HG03469 (cell line): ENCODE measurements around the gene CLUH.

Experiments used
- ATAC-seq: cut with Tn5 transposase; IDR thresholded peaks from one replicate; pipeline ENCODE4 v1.9.1; 2021; ENCODE audit warnings: mild to moderate bottlenecking, moderate library complexity, moderate number of reproducible peaks; ENCODE audit not compliant: unreplicated experiment

The CLUH gene

GRCh38 chr17:2711608-2712299 lies at the start of gene CLUH:
Gene CLUH (minus strand): TSS chr17:2711764. CDS start chr17:2711661, 103 bp downstream.
- ATAC-seq: peak; percentile 46

GRCh38 chr17:2758870-2759269 lies 47.3 kb upstream of the CLUH start:
- no peak for ATAC-seq

GRCh38 chr17:2755891-2756724 lies 44.5 kb upstream of the CLUH start:
- ATAC-seq: no peak

DNA sequence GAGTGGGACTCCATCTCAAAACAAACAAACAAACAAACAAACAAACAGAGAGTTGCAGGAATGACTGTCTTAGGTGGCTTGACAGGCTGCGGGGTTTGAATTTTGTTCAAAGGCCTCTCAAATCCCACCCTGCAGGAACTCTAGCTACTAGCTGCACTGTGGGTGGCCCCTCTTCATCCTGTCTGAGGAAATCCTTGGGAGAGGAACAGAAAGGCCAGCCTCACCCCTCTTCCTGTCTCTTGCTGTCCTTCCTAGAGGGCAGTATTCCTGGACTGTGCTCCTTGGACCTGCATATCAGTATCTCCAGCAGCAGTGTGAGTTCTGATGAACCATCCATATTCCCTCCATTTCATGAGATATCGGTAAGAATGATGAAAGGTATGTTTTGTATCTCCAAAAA lies 39.9 kb upstream of the CLUH start:
- no peak for ATAC-seq

DNA sequence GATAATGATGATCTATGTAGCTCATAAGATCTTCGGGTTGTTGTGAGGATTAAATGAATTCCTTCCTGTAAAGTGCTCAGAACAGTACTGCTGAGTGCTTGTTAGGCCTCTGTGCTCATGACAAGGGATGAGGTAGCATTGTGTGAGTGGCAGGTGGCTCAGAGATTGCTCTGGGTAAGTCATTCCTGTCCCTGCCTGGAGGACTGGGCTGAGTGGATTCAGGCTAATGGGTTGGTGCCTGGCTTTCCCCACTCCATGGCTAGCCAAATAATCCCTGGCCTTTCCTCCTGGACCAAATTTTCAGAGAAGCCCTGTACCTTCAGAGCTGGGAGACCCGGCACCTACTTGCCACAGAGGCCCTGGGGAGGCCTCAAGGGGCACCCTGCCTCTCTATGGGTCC lies 39.2 kb upstream of the CLUH start:
- no peak for ATAC-seq

- ATAC-seq: no peak
Observed at GRCh38 chr17:2749784-2750181, 38.2 kb upstream of the CLUH start.

DNA sequence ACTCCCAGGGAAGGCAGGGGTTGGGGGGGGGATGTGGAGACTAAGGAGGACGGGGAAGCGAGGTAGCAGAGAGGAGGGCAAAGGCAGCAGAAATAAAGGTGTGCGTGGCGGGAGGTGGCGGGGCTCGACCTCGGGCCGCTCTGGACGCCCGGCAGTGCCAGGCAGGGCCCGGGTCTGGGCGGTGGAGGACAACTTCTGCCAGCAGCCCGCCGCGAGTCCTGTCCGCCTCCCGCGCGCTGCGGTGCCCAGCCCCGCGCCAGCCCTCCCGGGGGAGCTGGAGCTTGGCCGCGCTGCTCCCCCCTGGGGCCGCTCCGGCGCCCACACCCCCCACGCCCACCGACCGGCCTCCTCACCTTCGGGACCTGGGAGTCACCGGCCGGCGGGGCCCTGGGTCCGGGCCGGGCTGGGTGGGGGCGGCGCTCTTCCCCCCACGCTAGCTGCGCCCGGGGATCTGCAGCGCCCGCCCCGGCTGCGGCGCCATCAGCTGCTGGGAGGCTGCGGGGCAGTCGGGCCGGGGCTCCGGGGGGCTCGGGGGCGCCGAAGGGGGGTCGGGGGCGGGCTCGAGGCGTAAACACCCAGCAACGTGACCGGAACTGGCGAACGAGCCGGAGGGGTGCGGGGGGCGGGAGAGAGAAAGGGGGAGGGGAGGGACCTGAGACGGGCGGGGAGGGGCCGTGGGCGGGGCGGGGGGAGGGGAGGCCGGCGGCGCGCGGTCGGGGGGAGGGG lies 37.7 kb upstream of the CLUH start, which contains the start of gene CCDC92B:
TSS of gene CCDC92B (minus strand) at position 595 of the 726 bp plus-strand sequence. CDS start 14,507 bp downstream, outside the sequence.
- ATAC-seq: no peak

DNA sequence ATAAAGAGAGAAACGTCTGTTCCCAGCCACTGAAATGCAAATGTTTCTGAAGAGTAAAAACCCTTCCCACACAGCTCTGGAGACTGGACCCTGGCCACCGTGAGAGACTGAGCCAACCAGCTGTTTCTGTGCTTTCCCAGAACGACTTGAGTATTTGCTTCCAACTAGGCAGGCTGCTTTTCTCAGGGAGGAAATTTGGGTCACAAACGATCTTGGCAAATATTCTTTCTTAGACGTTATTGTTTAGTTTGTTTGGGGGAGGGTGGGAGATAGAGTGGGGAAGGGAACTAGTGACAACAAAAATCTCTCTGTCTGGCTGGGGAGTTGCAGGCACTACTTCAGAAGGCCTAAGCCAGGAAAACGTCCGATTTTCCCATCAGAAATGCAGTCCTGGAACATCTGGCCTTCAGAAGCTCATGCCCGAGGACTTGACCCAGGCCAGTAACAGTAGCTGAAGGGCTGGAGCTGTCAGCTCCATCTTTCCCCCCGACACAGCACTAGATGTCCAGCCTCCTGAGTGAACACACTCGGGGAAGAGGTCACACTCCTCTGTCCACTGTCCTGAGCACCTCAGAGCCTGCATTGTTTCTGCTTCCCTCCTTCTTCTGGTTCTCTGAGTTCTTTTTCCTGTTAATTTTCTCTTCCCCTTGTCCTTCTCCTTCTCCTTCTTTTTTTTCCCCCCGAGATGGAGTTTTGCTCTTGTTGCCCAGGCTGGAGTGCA lies 33.9 kb upstream of the CLUH start:
- ATAC-seq: no peak

GRCh38 chr17:2737693-2738092 lies 26.1 kb upstream of the CLUH start:
- ATAC-seq: no peak

DNA sequence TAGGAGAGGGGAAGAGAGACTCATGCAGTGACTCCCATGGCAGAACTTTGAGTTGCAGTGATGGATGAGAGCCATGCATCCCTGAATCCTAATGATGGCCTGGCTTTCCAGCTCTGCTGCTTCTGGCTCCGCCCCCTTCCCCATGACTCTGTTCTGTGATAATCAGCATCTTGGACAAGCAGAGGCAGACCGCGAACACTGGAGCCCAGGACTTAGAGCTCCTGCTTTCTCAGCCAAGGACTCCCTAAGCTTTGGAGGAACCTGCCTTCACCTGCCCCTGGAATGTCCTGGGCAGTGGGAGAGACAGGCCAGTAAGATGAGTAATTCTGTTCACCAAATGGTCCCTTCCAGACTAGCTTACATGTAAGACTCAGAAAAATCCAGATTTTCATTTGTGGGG lies 25.4 kb upstream of the CLUH start:
- ATAC-seq: no peak

DNA sequence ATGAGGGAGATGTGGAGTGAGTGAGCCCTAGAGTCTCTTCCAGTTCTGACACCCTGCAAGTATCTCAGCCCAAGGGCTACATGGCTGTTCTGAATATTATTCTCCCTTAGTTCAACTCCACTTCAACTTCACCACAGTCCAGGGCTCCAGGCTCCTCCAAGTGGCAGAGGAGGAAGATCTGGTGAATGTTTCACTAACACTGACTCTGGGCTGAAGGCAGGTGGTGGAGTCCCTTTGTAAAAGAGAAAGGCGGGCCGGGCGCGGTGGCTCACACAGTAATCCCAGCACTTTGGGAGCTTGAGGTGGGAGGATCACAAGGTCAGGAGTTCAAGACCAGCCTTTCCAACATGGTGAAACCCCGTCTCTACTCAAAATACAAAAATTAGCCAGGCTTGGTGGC lies 24.3 kb upstream of the CLUH start:
- ATAC-seq: no peak

DNA sequence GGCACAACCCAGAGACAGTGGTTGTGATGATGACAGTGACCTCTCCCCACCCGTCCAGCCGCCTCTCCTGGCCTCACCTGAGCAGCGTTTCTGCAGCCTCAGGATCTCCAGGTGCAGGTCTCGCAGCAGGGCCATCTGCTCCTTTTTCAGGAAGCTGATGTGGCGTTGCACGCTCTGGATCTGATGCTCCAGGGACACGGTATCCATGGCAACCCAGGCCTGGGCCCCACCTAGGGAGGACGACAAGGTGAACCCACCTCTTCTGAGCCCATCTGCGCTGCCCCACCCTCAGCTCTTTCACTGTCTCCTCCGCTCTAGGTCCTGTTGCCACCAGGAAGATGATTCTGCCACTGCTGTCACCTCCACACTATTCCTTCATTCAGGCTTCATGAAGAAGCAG lies 23.4 kb upstream of the CLUH start:
- no peak for ATAC-seq

GRCh38 chr17:2731807-2732206 lies 20.2 kb upstream of the CLUH start:
- ATAC-seq: no peak

DNA sequence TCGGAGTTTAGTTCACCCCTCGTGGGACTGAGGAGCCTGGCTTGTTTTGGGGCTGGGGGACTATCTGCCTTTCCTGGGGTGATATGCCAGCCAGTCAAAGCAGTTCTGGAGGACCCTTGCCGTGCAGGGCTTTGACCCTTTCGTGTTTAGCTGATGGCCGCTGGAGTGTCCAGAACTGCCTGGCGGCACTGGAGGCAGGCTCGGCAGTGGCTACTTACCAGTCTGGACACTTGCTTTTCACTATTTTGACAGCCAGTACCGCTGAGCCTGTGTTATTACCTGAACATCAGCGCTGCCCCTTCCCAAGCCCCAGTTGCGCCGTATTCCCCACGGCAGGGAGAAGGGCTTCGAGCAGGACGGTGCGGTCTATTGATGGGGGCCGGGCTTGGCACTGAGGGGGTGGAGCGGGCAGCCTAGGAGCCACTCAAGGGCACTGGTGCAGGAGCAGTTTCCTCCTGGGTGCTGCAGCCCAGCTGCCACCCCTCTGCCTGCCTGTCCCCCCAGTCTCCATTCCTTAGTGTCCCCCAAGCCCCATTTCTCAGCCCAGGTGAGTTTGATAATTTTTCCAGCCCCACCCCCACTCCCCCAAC lies 19.3 kb upstream of the CLUH start:
- no peak for ATAC-seq

DNA sequence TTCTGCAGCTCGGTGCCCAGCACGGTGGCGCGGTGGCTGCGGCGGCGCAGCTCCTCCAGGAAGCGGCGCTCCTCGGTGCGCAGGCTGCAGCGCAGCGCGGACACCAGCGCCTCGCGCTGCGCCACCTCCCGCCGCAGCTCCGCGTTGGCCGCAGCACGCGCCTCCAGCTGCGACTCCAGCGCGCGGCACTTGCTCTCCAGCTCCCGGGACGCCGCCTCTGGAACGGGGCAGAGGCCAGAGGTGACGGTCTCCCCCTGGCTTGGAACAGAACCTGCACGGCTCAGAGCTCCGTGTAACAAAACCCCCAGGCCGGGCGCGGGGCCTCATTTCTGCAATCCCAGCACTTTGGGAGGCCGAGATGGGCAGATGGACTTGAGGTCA lies 13.2 kb upstream of the CLUH start:
- ATAC-seq: no peak

DNA sequence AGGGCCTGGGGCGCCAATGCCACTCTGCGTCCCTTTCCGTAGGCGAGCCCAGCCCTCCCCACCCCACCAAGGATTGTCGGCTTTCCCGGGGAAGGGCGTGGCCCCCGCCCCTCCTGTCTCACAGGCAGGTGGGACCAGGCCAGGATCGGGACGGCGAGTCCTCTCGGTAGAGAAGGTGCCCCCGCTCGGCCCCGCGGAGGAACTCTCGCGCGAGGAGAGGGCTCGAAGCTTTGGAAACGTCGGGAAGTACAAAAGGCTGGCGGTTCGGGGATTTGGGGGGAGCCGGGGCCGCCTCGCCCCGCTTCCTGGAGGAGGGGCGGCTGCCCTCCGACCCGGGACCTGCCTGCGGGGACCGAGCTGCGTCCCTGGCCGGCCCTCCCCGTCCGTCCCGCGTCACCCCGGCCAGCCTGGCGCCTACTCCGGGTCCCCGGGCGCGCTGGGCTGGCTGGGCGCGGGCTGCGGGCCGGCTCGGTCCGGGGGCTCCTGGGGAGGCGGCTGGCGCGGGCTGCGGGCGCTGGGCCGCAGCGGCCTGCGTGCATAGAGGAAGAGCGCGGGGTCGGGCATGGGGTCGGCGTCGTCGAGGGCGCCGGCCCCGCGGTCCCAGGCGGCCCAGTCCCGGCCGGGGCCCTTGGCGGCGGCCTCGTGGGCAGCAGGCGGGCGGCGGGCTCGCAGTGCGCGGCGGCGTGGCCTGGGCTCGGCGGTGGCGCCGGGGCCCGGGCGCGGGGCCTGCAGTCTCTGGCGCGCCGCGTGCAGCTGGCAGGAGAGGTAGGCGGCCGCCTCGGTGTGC lies 12.6 kb upstream of the CLUH start:
- no peak for ATAC-seq

DNA sequence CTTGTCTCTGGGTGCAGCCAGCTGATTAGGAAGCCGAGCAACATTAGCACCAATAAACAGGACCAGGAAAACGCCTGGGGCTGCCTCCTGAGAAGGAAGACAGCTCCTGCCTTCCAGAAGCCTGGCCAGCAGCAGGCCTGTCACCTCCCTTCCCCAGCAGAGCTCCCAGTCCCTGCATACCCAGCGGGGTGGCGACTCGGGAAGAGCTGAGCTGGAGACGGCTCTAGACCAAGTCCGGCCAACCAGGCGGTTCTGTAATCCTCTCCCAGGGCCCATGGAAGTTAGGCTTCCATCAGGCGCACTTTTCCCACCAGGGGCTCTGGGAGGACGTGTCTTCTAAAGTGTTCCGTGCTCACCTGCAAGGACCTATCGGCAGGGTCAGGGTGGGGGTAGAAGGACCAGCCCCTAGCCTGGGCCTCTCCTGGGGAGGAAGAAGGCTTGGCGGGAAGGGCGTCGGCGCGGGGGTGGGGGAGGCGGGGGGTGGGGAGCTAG lies 12.0 kb upstream of the CLUH start:
- no peak for ATAC-seq

DNA sequence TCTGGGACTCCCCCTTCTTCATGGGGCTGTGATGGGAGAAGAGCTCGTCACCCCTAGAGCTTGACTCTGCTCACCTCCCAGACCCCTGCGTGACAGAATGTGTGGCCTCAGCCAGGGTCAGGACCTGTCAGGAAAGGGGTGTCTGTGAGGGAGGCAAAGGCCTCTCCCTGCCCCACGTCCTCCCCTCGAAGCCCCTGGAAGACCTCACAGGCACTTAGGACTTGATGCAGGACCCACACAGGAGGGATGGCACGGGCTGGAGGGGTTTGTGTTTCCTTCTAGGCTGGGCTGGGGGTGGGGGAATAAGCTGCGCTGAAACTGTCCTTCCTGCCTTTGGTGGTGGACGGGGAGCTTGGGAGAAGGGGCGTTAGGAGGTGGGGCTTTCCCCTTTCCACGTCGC lies 11.0 kb upstream of the CLUH start:
- no peak for ATAC-seq

DNA sequence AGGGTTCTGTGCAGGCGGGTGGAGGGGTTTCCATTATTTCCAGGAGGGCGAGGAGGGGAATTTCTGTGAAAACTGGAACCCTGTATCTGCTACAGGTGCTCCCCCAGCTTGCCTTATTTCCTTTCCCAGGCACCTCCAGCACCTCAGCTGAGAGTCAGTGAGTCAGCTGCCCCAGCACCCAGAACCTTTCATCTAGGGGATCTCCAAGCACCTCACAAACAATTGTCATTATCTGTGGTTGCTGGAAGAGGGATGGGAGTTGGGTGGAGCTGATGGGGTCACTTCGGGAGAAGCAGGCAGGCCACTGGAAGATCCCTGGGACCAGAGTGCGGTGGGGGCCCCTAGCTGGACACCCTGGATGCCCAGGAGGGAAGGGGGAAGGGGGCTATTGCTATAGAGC lies 10.0 kb upstream of the CLUH start:
- no peak for ATAC-seq

DNA sequence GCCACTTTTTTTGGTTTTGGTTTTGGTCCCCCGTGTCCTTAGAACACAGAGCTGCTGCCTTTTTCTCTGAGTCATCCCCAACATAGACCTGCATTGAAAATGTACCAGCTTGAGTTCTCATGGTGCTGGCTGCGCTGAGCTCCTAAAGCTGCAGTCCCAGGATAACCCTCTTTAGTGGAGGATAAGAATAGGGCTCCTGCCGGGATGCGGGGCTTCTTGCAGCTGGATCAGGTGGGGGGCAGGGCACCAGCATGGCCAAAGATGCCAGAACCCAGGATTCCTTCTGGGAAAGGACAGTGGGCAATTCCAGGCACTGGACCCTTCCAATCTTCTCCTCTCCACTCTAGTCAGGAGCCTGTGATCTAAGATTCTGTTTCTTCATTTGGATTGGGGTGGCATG lies 8.3 kb upstream of the CLUH start:
- ATAC-seq: no peak
